Suprapubic skin (tissue), 4 donors: Measurements from ENCODE around the gene TAOK1. TPM values are rescaled to one million over a fixed set of nuclear protein-coding genes. Genes with fewer than 3 reads are reported as not detected.
"Not testable (repeated sequence)": the region's sequence is repeated elsewhere in the genome, so short reads cannot be mapped to it uniquely, and the experiment has no call there.

Experiments
- DNase-seq, 2 donors: peaks; one replicate each; pipeline ENCODE4 v3.0.0-alpha.2; 2019; ENCODE audit warnings: low spot score in 2 of 2
- H3K27ac ChIP-seq: fragments of 200-600 bp; sonication (generic); one replicate; pipeline ENCODE4 v1.5.1; 2019
- H3K27me3 ChIP-seq: fragments of 200-600 bp; sonication (generic); one replicate; pipeline ENCODE4 v1.5.1; 2019
- H3K36me3 ChIP-seq: fragments of 200-600 bp; sonication (generic); one replicate; pipeline ENCODE4 v1.5.1; 2019
- H3K4me1 ChIP-seq: fragments of 200-600 bp; sonication (generic); one replicate; pipeline ENCODE4 v1.5.1; 2019
- H3K4me3 ChIP-seq: fragments of 200-600 bp; sonication (generic); one replicate; pipeline ENCODE4 v1.5.1; 2019; ENCODE audit warnings: mild to moderate bottlenecking
- H3K9me3 ChIP-seq: fragments of 200-600 bp; sonication (generic); one replicate; pipeline ENCODE4 v1.5.1; 2019
- CTCF ChIP-seq, 2 donors: fragments of 200-600 bp in 1 of 2; fragments of 450-650 bp in 1 of 2; sonication (generic) in 1 of 2; IDR thresholded peaks; one replicate each; pipeline ENCODE4 v1.5.1; 2016 to 2019; ENCODE audit warnings: antibody characterized with exemption in 2 of 2, mild to moderate bottlenecking in 1 of 2, moderate library complexity in 1 of 2
- EP300 ChIP-seq: sonication (generic); formaldehyde crosslinking; IDR thresholded peaks from one replicate; pipeline ENCODE4 v1.6.1; 2017; ENCODE audit warnings: antibody characterized with exemption
- POLR2A ChIP-seq, 2 donors: fragments of 450-650 bp; IDR thresholded peaks; one replicate each; pipeline ENCODE4 v1.6.1; 2017; ENCODE audit warnings: antibody characterized with exemption in 2 of 2, mild to moderate bottlenecking in 2 of 2, moderate library complexity in 2 of 2
- POLR2AphosphoS5 ChIP-seq, 3 donors: sonication (generic); formaldehyde crosslinking; IDR thresholded peaks; one replicate each; pipeline ENCODE4 v1.6.1; 2017; ENCODE audit warnings: antibody characterized with exemption in 3 of 3
- WGBS: methylation state at CpG from one replicate; pipeline ENCODE4 v1.1.5; 2018; 5-methylcytosine and 5-hydroxymethylcytosine counted together
- total RNA-seq, 4 donors: library from RNA; depleted of rRNA; stranded (reverse); fragments of >200 nt; gene quantifications; one replicate each; pipeline ENCODE4 v1.1.0, GENCODE V29; 2016

Gene TAOK1
- total RNA-seq, 4 donors from 2014 or later = 42.1 to 58.3 (median 51.2) TPM

DNA sequence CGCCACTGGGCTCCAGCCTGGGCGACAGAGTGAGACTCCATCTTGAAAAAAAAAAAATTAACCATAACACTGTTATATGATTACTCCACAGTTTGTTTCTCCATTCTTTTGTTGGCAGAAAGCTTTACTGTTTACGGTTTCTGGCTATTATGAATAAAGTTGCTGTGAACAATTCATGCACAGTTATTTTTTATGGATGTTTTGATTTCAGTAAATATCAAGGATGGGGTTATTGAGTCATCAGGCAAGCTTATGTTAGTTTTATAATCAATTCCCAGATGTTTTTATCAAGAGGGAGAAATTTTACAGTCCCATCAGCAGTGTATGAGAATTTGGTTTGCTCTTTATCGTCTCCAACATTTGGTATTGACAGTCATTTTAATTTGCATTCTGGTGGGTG is 67.9 kb downstream of the TAOK1 start:
- Histone ChIP-seq H3K9me3 (no peaks in the 10 kb centered on the region), H3K36me3 (peaks cover 15% of the 10 kb centered on the region), H3K4me1 (peaks cover 10% of the 10 kb centered on the region), H3K27me3 (no peaks in the 10 kb centered on the region), H3K4me3 (no peak overlapping the region), H3K27ac (no peak overlapping the region)
- 94% methylated on average over 4 of the region's 4 CpGs for WGBS
- TF ChIP-seq POLR2AphosphoS5 (IDR thresholded peaks at IDR 0.05) (no peak), CTCF (IDR thresholded peaks at IDR 0.05) (no peak), EP300 (no peak), POLR2A (IDR thresholded peaks at IDR 0.05) (no peak)
- no peak for DNase-seq

- DNase-seq = no peak
- 66% methylated on average over 2 of the region's 2 CpGs for WGBS
- Histone ChIP-seq H3K27ac (no peak overlapping the region), H3K4me3 (no peak overlapping the region), H3K27me3 (no peaks in the 10 kb centered on the region), H3K9me3 (no peaks in the 10 kb centered on the region), H3K36me3 (peaks cover 10% of the 10 kb centered on the region), H3K4me1 (peaks cover 10% of the 10 kb centered on the region)
- TF ChIP-seq CTCF (IDR thresholded peaks at IDR 0.05) = no peak
- no peak for TF ChIP-seq EP300
- no peak for TF ChIP-seq POLR2A (IDR thresholded peaks at IDR 0.05)
- TF ChIP-seq POLR2AphosphoS5 (IDR thresholded peaks at IDR 0.05) = no peak
These were observed 71.5 kb downstream of the TAOK1 start for GRCh38 chr17:29461483-29462206.

GRCh38 chr17:29469276-29469675 is 79.1 kb downstream of the TAOK1 start:
- TF ChIP-seq POLR2A (IDR thresholded peaks at IDR 0.05) = no peak
- no peak for TF ChIP-seq EP300
- TF ChIP-seq POLR2AphosphoS5 (IDR thresholded peaks at IDR 0.05) = no peak
- TF ChIP-seq CTCF (IDR thresholded peaks at IDR 0.05) = no peak
- Histone ChIP-seq H3K4me3 (no peak overlapping the region), H3K9me3 (no peaks in the 10 kb centered on the region), H3K4me1 (no peaks in the 10 kb centered on the region), H3K36me3 (peaks cover 25% of the 10 kb centered on the region), H3K27me3 (no peaks in the 10 kb centered on the region), H3K27ac (no peak overlapping the region)
- 92% methylated on average over 3 of the region's 3 CpGs for WGBS
- DNase-seq = no peak

- peaks cover 25% of the 10 kb centered on the region for H3K36me3 ChIP-seq
- WGBS = 98% methylated on average over 4 of the region's 4 CpGs
- H3K4me1 ChIP-seq, DNase-seq, H3K27ac ChIP-seq, H3K9me3 ChIP-seq, H3K27me3 ChIP-seq, H3K4me3 ChIP-seq: not testable (repeated sequence)
These were observed 83.3 kb downstream of the TAOK1 start for GRCh38 chr17:29473437-29473836.

GRCh38 chr17:29474297-29474696 is 84.1 kb downstream of the TAOK1 start:
- H3K27me3 ChIP-seq = no peaks in the 10 kb centered on the region

More at GRCh38 chr17:29474297-29474696, 84.1 kb downstream of the TAOK1 start:
- no peak overlapping the region for H3K4me3 ChIP-seq
- 94% methylated on average over 1 of the region's 1 CpG for WGBS
- TF ChIP-seq POLR2AphosphoS5 (IDR thresholded peaks at IDR 0.05) (no peak), POLR2A (IDR thresholded peaks at IDR 0.05) (no peak), CTCF (IDR thresholded peaks at IDR 0.05) (no peak), EP300 (no peak)
- no peaks in the 10 kb centered on the region for H3K4me1 ChIP-seq
- no peak overlapping the region for H3K27ac ChIP-seq
- peaks cover 18% of the 10 kb centered on the region for H3K36me3 ChIP-seq
- no peaks in the 10 kb centered on the region for H3K9me3 ChIP-seq
- no peak for DNase-seq
